Left forelimb (tissue), 1 donor: ENCODE data around the gene LIPF.
"Not testable (repeated sequence)": the region's sequence is repeated elsewhere in the genome, so short reads cannot be mapped to it uniquely, and the experiment has no call there.

ENCODE experiments used
- DNase-seq: peaks from one replicate; pipeline ENCODE4 v3.0.0-alpha.2; 2018; ENCODE audit warnings: low spot score

Gene LIPF

GRCh38 chr10:88676283-88677060 lies 12.2 kb downstream of the LIPF start:
- DNase-seq, result no peak

GRCh38 chr10:88680958-88681357 lies 16.7 kb downstream of the LIPF start:
- DNase-seq, result no peak

- no peak for DNase-seq
These were observed 18.2 kb downstream of the LIPF start for GRCh38 chr10:88682491-88682890.

- no peak for DNase-seq
These were observed 23.7 kb downstream of the LIPF start for GRCh38 chr10:88687853-88688467.

GRCh38 chr10:88689366-88689765 lies 25.1 kb downstream of the LIPF start:
- DNase-seq, result no peak

GRCh38 chr10:88693392-88694020 lies 29.3 kb downstream of the LIPF start:
- DNase-seq, result no peak

- no peak for DNase-seq
These were observed 38.8 kb downstream of the LIPF start for GRCh38 chr10:88702848-88703597.

- no peak for DNase-seq
These were observed 41.7 kb downstream of the LIPF start, which contains the start of gene LIPK for GRCh38 chr10:88705958-88706357. Gene LIPK, plus strand, starts transcription at chr10:88706249. Its CDS starts 18,295 bp downstream, at chr10:88724544.

GRCh38 chr10:88707429-88708155 lies 43.4 kb downstream of the LIPF start:
- no peak for DNase-seq

- not testable (repeated sequence) for DNase-seq
These were observed 45.1 kb downstream of the LIPF start for GRCh38 chr10:88709361-88709760.

- DNase-seq, result no peak
These were observed 51.3 kb downstream of the LIPF start for GRCh38 chr10:88715517-88715916.

- DNase-seq, result no peak
These were observed 57.1 kb downstream of the LIPF start for GRCh38 chr10:88721392-88721791.

GRCh38 chr10:88725798-88726197 lies 61.6 kb downstream of the LIPF start:
- DNase-seq, result no peak

GRCh38 chr10:88728107-88728763 lies 64.0 kb downstream of the LIPF start:
- DNase-seq, result no peak
